Measurements from ENCODE around the gene PHAX.
"Not testable (repeated sequence)": the region's sequence is repeated elsewhere in the genome, so short reads cannot be mapped to it uniquely, and the experiment has no call there.

PHAX gene

DNA sequence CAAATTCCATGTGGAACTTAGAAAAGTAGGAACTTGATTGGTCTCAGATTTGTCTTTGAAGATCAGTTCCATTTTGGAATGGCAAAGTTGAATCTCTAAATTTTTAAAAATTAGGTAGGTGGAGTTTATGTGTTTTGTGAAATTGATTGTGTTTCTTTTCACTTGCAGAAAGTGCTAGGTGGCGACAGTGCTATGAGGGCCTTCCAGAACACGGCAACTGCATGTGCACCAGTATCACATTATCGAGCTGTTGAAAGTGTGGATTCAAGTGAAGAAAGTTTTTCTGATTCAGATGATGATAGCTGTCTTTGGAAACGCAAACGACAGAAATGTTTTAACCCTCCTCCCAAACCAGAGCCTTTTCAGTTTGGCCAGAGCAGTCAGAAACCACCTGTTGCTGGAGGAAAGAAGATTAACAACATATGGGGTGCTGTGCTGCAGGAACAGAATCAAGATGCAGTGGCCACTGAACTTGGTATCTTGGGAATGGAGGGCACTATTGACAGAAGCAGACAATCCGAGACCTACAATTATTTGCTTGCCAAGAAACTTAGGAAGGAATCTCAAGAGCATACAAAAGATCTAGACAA is 2.8 kb downstream of the PHAX start:
- Histone ChIP-seq H3K27ac (ENCODE audit: low read depth, low read length) (no peak overlapping the region), H3K27me3 (ENCODE audit: control insufficient read depth in 1 of 2, insufficient read depth in 2 of 2, low read length in 2 of 2) (no peaks in the 10 kb centered on the region), H3K4me3 (ENCODE audit: low read depth in 1 of 2, low read length in 2 of 2) (no peak overlapping the region), H3K4me1 (ENCODE audit: control insufficient read depth in 1 of 2, insufficient read depth in 2 of 2, low read length in 2 of 2) (peaks cover 12 to 20% of the 10 kb centered on the region in 2 donors), H3K9me3 (ENCODE audit: control insufficient read depth in 1 of 2, low read length in 2 of 2) (no peaks in the 10 kb centered on the region), H3K9ac (ENCODE audit: low read depth in 1 of 2, low read length in 2 of 2) (no peak overlapping the region), H3K36me3 (ENCODE audit: control insufficient read depth in 1 of 2, insufficient read depth in 2 of 2, low read length in 2 of 2) (peaks cover 0 to 32% of the 10 kb centered on the region in 2 donors)

DNA sequence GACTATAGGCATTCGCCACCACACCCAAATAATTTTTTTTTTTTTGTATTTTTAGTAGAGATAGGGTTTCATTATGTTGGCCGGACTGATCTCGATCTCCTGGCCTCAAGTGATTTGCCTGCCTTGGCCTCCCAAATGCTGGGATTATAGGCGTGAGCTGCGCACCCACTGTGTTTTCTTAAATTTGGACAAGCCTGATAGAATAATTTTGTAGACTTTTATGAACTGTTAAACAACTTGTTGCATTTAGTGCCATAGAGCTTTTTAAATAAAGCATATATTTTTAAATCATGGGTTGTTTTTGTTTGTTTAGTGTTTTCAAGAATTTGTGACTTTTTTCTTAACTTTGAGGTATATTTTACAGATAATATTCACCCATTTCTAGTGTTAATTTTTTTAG is 4.8 kb downstream of the PHAX start:
- peaks cover 9 to 20% of the 10 kb centered on the region in 2 donors for H3K4me1 ChIP-seq (ENCODE audit: control insufficient read depth in 1 of 2, insufficient read depth in 2 of 2, low read length in 2 of 2)
- H3K27ac ChIP-seq (ENCODE audit: low read depth, low read length): no peak overlapping the region
- H3K9ac ChIP-seq (ENCODE audit: low read depth in 1 of 2, low read length in 2 of 2): no peak overlapping the region
- peaks cover 0 to 50% of the 10 kb centered on the region in 2 donors for H3K36me3 ChIP-seq (ENCODE audit: control insufficient read depth in 1 of 2, insufficient read depth in 2 of 2, low read length in 2 of 2)
- no peaks in the 10 kb centered on the region for H3K27me3 ChIP-seq (ENCODE audit: control insufficient read depth in 1 of 2, insufficient read depth in 2 of 2, low read length in 2 of 2)
- H3K9me3 ChIP-seq (ENCODE audit: control insufficient read depth in 1 of 2, low read length in 2 of 2): no peaks in the 10 kb centered on the region
- no peak overlapping the region for H3K4me3 ChIP-seq (ENCODE audit: low read depth in 1 of 2, low read length in 2 of 2)

DNA sequence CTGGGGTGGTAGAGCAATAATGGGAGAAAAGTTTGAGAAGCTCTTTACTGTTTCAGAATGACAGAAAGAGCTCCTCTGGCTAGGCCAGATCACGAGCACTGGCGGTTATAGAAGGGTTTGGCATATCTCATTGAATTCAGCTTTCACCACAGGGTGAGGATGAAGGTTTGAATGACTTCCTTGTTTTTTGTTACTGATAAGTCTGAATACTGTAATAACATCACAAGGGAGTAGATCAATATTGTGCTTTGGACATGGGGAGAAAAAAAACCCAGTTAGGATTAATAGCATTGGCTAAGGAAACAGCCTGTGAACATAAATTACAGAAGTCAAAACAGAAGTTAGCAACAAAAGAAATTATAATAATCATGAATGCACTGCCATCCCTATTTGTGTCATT is 9.4 kb downstream of the PHAX start:
- Histone ChIP-seq H3K27ac (ENCODE audit: low read depth, low read length) (no peak overlapping the region), H3K9me3 (ENCODE audit: control insufficient read depth in 1 of 2, low read length in 2 of 2) (no peaks in the 10 kb centered on the region), H3K4me1 (ENCODE audit: control insufficient read depth in 1 of 2, insufficient read depth in 2 of 2, low read length in 2 of 2) (peaks cover 0 to 7% of the 10 kb centered on the region in 2 donors), H3K36me3 (ENCODE audit: control insufficient read depth in 1 of 2, insufficient read depth in 2 of 2, low read length in 2 of 2) (peaks cover 4 to 59% of the 10 kb centered on the region in 2 donors), H3K27me3 (ENCODE audit: control insufficient read depth in 1 of 2, insufficient read depth in 2 of 2, low read length in 2 of 2) (no peaks in the 10 kb centered on the region), H3K4me3 (ENCODE audit: low read depth in 1 of 2, low read length in 2 of 2) (no peak overlapping the region), H3K9ac (ENCODE audit: low read depth in 1 of 2, low read length in 2 of 2) (no peak overlapping the region)

DNA sequence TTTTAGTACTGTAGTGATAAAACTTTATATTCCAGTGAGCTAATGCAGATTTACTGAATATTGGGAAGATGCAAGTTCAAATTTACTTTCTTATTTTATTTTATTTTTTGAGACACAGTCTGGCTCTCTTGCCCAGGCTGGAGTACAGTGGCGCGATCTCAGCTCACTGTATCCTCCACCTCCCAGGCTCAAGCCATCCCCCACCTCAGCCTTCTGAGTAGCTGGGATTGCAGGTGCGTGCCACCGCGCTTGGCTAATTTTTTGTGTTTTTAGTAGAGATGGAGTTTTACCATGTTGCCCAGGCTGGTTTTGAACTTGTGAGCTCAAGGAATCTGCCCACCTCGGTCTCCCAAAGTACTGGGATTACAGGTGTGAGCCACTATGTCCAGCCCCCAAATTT is 9.9 kb downstream of the PHAX start:
- Histone ChIP-seq H3K27ac (ENCODE audit: low read depth, low read length) (no peak overlapping the region), H3K9me3 (ENCODE audit: control insufficient read depth in 1 of 2, low read length in 2 of 2) (no peaks in the 10 kb centered on the region), H3K9ac (ENCODE audit: low read depth in 1 of 2, low read length in 2 of 2) (no peak overlapping the region), H3K4me3 (ENCODE audit: low read depth in 1 of 2, low read length in 2 of 2) (no peak overlapping the region), H3K4me1 (ENCODE audit: control insufficient read depth in 1 of 2, insufficient read depth in 2 of 2, low read length in 2 of 2) (peaks cover 0 to 3% of the 10 kb centered on the region in 2 donors), H3K36me3 (ENCODE audit: control insufficient read depth in 1 of 2, insufficient read depth in 2 of 2, low read length in 2 of 2) (peaks cover 4 to 57% of the 10 kb centered on the region in 2 donors), H3K27me3 (ENCODE audit: control insufficient read depth in 1 of 2, insufficient read depth in 2 of 2, low read length in 2 of 2) (no peaks in the 10 kb centered on the region)

DNA sequence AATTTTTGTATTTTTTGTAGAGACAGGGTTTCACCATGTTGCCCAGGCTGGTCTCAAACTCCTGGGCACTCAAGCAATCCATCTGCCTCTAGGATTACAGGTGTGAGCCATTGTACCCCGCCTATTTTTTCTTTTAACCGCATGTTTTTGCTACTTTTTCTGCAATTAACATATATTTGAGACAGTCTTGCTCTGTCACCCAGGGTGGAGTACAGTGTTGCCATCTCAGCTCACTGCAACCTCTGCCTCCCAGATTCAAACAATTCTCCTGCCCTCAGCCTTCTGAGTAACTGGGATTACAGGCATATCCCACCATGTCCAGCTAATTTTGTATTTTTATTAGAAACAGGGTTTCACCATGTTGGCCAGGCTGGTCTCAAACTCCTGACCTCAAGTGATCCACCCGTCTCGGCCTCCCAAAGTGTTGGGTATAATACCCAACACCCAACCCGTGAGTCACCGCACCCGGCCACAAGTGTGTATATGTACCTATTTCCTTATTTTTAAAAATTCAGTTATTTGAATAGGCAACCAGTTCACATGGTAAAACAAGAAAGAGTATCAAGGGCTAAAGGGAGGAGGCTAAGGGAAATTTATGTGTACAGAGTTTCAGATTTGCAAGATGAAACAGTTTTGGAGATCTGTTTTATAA is 13.3 kb downstream of the PHAX start:
- no peaks in the 10 kb centered on the region for H3K4me1 ChIP-seq (ENCODE audit: control insufficient read depth in 1 of 2, insufficient read depth in 2 of 2, low read length in 2 of 2)
- no peaks in the 10 kb centered on the region for H3K9me3 ChIP-seq (ENCODE audit: control insufficient read depth in 1 of 2, low read length in 2 of 2)
- no peaks in the 10 kb centered on the region for H3K27me3 ChIP-seq (ENCODE audit: control insufficient read depth in 1 of 2, insufficient read depth in 2 of 2, low read length in 2 of 2)
- no peak overlapping the region for H3K27ac ChIP-seq (ENCODE audit: low read depth, low read length)
- H3K4me3 ChIP-seq (ENCODE audit: low read depth in 1 of 2, low read length in 2 of 2): no peak overlapping the region
- H3K9ac ChIP-seq (ENCODE audit: low read depth in 1 of 2, low read length in 2 of 2): no peak overlapping the region
- peaks cover 4 to 58% of the 10 kb centered on the region in 2 donors for H3K36me3 ChIP-seq (ENCODE audit: control insufficient read depth in 1 of 2, insufficient read depth in 2 of 2, low read length in 2 of 2)

DNA sequence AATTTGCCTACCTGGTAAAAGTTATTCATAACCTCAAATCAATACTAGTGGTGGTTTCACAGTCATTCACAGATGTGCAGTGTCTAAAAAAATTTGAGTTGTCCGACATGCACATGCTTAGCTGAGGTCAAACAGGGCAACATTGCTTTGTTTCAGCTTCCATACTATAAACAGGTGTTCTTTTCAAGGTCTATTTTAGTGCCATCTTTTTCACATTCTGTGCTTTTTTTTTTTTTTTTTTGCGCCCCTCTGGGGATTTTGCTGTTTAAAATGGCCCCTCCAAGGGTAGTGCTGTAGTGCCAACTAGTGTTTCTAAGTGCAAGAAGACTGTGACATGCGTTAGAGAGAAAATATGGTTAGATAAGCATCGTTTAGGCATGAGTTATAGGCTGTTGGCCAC is 14.5 kb downstream of the PHAX start:
- Histone ChIP-seq H3K4me1 (ENCODE audit: control insufficient read depth in 1 of 2, insufficient read depth in 2 of 2, low read length in 2 of 2) (no peaks in the 10 kb centered on the region), H3K9me3 (ENCODE audit: control insufficient read depth in 1 of 2, low read length in 2 of 2) (no peaks in the 10 kb centered on the region), H3K27ac (ENCODE audit: low read depth, low read length) (no peak overlapping the region), H3K4me3 (ENCODE audit: low read depth in 1 of 2, low read length in 2 of 2) (no peak overlapping the region), H3K36me3 (ENCODE audit: control insufficient read depth in 1 of 2, insufficient read depth in 2 of 2, low read length in 2 of 2) (peaks cover 9 to 50% of the 10 kb centered on the region in 2 donors), H3K9ac (ENCODE audit: low read depth in 1 of 2, low read length in 2 of 2) (no peak overlapping the region), H3K27me3 (ENCODE audit: control insufficient read depth in 1 of 2, insufficient read depth in 2 of 2, low read length in 2 of 2) (no peaks in the 10 kb centered on the region)

DNA sequence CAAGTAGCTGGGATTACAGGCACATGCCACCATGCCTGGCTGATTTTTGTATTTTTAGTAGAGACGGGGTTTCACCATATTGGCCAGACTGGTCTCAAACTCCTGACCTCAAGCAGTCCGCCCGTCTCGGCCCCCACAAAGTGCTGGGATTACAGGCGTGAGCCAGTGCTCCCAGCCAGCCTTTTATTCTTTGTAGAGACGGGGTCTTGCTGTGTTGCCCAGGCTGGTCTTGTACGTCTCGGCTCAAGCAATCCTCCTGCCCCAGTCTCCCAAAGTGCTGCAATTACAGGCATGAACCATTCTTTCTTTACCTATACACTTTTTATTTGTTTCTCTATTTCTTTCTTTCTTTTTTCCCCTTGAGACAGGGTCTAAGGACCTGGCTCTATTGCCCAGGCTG is 16.9 kb downstream of the PHAX start:
- H3K36me3 ChIP-seq (ENCODE audit: control insufficient read depth in 1 of 2, insufficient read depth in 2 of 2, low read length in 2 of 2): peaks cover 8 to 46% of the 10 kb centered on the region in 2 donors
- not testable (repeated sequence) for H3K27ac ChIP-seq (ENCODE audit: low read depth, low read length); H3K27me3 ChIP-seq (ENCODE audit: control insufficient read depth in 1 of 2, insufficient read depth in 2 of 2, low read length in 2 of 2); H3K9me3 ChIP-seq (ENCODE audit: control insufficient read depth in 1 of 2, low read length in 2 of 2); H3K9ac ChIP-seq (ENCODE audit: low read depth in 1 of 2, low read length in 2 of 2); H3K4me3 ChIP-seq (ENCODE audit: low read depth in 1 of 2, low read length in 2 of 2); H3K4me1 ChIP-seq (ENCODE audit: control insufficient read depth in 1 of 2, insufficient read depth in 2 of 2, low read length in 2 of 2)

DNA sequence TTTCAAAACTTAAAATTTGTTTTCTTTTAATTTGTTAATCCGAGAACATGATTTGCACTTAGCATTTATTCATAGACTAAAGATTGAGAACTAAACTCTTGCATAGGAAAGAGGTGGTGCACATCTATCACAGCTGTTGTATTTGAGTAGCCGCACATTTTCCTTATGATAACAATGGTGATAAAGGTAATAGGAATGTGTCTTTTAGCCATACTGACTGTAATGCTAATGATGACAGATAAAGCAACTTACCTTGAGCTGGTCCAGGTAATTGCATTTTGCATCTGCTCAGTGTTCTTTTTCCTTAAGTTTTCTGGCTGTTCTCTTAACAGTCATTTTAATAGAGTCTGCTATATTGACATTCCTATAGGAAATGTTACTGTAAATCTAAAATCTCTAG is 19.0 kb downstream of the PHAX start:
- H3K36me3 ChIP-seq (ENCODE audit: control insufficient read depth in 1 of 2, insufficient read depth in 2 of 2, low read length in 2 of 2): peaks cover 9 to 45% of the 10 kb centered on the region in 2 donors
- H3K4me3 ChIP-seq (ENCODE audit: low read depth in 1 of 2, low read length in 2 of 2): no peak overlapping the region

DNA sequence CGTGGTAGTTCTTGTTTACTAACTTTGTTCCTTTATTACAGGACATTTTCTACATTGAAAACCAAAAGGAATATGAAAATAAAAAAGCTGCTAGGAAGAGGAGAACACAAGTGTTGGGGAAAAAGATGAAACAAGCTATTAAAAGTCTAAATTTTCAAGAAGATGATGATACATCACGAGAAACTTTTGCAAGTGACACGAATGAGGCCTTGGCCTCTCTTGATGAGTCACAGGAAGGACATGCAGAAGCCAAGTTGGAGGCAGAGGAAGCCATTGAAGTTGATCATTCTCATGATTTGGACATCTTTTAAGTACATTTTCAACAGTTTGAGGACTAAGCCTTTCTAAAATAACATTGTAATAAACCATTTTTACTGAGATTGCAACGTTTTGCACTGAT is 23.8 kb downstream of the PHAX start:
- H3K27ac ChIP-seq (ENCODE audit: low read depth, low read length): no peak overlapping the region

More for the DNA sequence above, 19.0 kb downstream of the PHAX start:
- H3K9me3 ChIP-seq (ENCODE audit: control insufficient read depth in 1 of 2, low read length in 2 of 2): no peaks in the 10 kb centered on the region
- no peak overlapping the region for H3K27ac ChIP-seq (ENCODE audit: low read depth, low read length)
- H3K4me1 ChIP-seq (ENCODE audit: control insufficient read depth in 1 of 2, insufficient read depth in 2 of 2, low read length in 2 of 2): no peaks in the 10 kb centered on the region
- H3K9ac ChIP-seq (ENCODE audit: low read depth in 1 of 2, low read length in 2 of 2): no peak overlapping the region
- no peaks in the 10 kb centered on the region for H3K27me3 ChIP-seq (ENCODE audit: control insufficient read depth in 1 of 2, insufficient read depth in 2 of 2, low read length in 2 of 2)

DNA sequence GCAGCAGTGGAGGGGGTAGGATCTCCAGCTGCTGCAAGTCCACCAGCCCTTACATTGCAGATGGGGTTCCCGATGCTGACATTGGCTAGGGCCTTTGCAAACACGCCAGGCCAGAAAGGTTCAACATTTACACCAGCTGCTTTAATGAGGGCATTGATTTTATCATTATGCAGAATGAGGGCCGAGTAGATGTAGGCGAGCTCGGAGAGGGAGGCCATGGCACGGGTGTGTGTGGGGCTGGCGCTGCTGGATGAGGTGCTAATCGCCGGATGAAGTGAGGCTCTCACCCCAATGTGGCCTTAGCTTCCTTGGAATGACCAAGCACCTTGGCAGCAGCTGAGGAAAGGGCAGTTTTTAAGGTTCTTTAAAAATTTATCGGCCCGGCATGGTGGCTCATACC is 27.4 kb downstream of the PHAX start:
- Histone ChIP-seq H3K36me3 (ENCODE audit: control insufficient read depth in 1 of 2, insufficient read depth in 2 of 2, low read length in 2 of 2) (peaks cover 9 to 20% of the 10 kb centered on the region in 2 donors), H3K4me3 (ENCODE audit: low read depth in 1 of 2, low read length in 2 of 2) (no peak overlapping the region), H3K4me1 (ENCODE audit: control insufficient read depth in 1 of 2, insufficient read depth in 2 of 2, low read length in 2 of 2) (no peaks in the 10 kb centered on the region), H3K27me3 (ENCODE audit: control insufficient read depth in 1 of 2, insufficient read depth in 2 of 2, low read length in 2 of 2) (no peaks in the 10 kb centered on the region), H3K9me3 (ENCODE audit: control insufficient read depth in 1 of 2, low read length in 2 of 2) (no peaks in the 10 kb centered on the region), H3K27ac (ENCODE audit: low read depth, low read length) (no peak overlapping the region), H3K9ac (ENCODE audit: low read depth in 1 of 2, low read length in 2 of 2) (no peak overlapping the region)

More for the DNA sequence above, 23.8 kb downstream of the PHAX start:
- H3K9ac ChIP-seq (ENCODE audit: low read depth in 1 of 2, low read length in 2 of 2): no peak overlapping the region
- H3K4me1 ChIP-seq (ENCODE audit: control insufficient read depth in 1 of 2, insufficient read depth in 2 of 2, low read length in 2 of 2): no peaks in the 10 kb centered on the region
- no peak overlapping the region for H3K4me3 ChIP-seq (ENCODE audit: low read depth in 1 of 2, low read length in 2 of 2)
- H3K36me3 ChIP-seq (ENCODE audit: control insufficient read depth in 1 of 2, insufficient read depth in 2 of 2, low read length in 2 of 2): peaks cover 13 to 35% of the 10 kb centered on the region in 2 donors
- H3K27me3 ChIP-seq (ENCODE audit: control insufficient read depth in 1 of 2, insufficient read depth in 2 of 2, low read length in 2 of 2): no peaks in the 10 kb centered on the region
- H3K9me3 ChIP-seq (ENCODE audit: control insufficient read depth in 1 of 2, low read length in 2 of 2): no peaks in the 10 kb centered on the region
